Epithelial cell of proximal tubule (primary cell): ENCODE results near the gene HDAC4. TPM values are rescaled to one million over a fixed set of nuclear protein-coding genes. Genes with fewer than 3 reads are reported as not detected.
A peak's percentile ranks its signal among the peaks of the same experiment; 100 is the strongest.

Source experiments
- DNase-seq: peaks from one replicate; pipeline ENCODE4 v3.0.0-alpha.2; 2011; ENCODE audit warnings: low read depth
- H3K4me3 ChIP-seq: 2 replicates; pipeline ENCODE4 v1.5.1; 2011; ENCODE audit warnings: low read depth, mild to moderate bottlenecking, low read length
- CTCF ChIP-seq: conservative IDR thresholded peaks from 2 replicates; pipeline ENCODE4 v1.5.1; 2012; ENCODE audit warnings: low read depth, mild to moderate bottlenecking, low read length
- total RNA-seq: library from RNA; depleted of rRNA; stranded (reverse); fragments of >200 nt; gene quantifications from 2 replicates; pipeline ENCODE4 v1.2.3, GENCODE V29; 2015

The HDAC4 gene
- total RNA-seq, 1 donor from 2014 or later: 23.2 TPM

GRCh38 chr2:239110595-239111048, 290.2 kb downstream of the HDAC4 start:
- TF ChIP-seq CTCF: no peak
- DNase-seq: no peak
- H3K4me3 ChIP-seq: no peak overlapping the region

GRCh38 chr2:239109928-239110545, 290.8 kb downstream of the HDAC4 start:
- no peak for TF ChIP-seq CTCF
- DNase-seq: no peak
- H3K4me3 ChIP-seq: no peak overlapping the region

- DNase-seq: peak; percentile 41
- no peak overlapping the region for H3K4me3 ChIP-seq
- TF ChIP-seq CTCF: no peak
These were observed 291.5 kb downstream of the HDAC4 start for GRCh38 chr2:239109041-239109927.

- no peak for TF ChIP-seq CTCF
- no peak overlapping the region for H3K4me3 ChIP-seq
These were observed 292.4 kb downstream of the HDAC4 start for GRCh38 chr2:239108459-239108858.

GRCh38 chr2:239107936-239108335, 292.9 kb downstream of the HDAC4 start:
- DNase-seq: no peak
- H3K4me3 ChIP-seq: no peak overlapping the region
- TF ChIP-seq CTCF: no peak

More at GRCh38 chr2:239108459-239108858, 292.4 kb downstream of the HDAC4 start:
- DNase-seq: no peak

GRCh38 chr2:239106966-239107365, 293.9 kb downstream of the HDAC4 start:
- no peak overlapping the region for H3K4me3 ChIP-seq
- DNase-seq: no peak
- TF ChIP-seq CTCF: no peak
